NCI-H1436 (cell line): ENCODE measurements around the gene NUCKS1.

Experiments used
- DNase-seq: peaks from one replicate; lab custom pipeline; 2025; lab: John Stamatoyannopoulos, UW

The NUCKS1 gene

DNA sequence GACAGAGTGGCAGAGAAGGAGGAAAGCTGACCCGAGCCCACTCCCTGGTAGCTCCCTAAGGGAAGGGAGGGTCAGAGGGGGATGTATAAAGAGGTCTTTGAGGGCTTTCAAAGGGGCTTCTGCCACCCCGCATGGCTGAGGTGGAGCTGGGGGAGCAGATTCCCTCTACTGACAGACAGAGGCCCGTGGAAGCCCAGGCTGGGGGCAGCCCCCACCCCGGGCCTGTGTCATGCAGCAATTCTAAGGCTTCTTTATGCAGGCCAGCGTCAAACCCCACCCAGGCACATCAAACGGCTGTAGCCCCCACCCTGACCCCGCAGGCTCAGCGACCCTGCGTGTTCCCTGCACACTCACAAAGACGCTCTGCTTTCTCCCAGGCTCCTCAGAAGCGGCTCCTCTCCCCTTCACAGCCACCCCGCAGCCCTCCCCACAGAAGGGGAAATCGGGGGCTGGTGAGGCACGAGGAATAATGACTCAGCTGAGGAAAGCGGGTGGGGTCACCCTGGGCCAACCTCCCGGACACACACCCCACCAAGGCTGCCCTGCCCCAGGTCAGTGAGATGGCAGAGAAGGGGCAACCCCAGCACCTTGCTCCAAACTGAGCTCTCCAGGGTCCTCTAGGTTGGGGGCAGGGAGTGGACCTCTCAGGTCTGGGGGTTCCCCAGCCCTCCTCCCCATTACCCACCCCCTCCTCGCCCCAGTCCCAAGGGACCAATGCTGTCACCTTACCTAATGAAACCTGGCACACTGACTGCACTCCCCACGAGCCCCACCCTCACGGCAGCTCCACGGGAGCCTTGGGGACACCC is 80.4 kb downstream of the NUCKS1 start:
- DNase-seq = no peak

DNA sequence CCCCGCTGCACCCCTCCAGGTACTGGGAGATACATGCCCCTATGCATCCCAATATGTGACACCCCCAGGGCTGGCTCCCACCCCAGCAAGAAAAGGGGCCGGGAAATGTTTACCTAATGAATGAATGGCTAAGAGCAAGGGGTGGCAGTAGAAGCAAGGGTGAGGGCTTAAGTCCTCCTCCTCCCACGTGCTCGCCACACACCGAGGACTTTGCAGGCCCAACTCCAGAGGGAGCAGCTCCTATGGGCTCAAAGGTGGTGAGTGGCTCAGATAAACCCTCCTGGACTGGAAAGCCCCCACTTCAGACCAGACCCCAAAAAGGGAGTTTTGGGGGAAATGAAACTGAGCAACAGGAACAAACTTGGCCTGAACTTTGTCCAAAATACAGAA is 81.0 kb downstream of the NUCKS1 start:
- DNase-seq = no peak

DNA sequence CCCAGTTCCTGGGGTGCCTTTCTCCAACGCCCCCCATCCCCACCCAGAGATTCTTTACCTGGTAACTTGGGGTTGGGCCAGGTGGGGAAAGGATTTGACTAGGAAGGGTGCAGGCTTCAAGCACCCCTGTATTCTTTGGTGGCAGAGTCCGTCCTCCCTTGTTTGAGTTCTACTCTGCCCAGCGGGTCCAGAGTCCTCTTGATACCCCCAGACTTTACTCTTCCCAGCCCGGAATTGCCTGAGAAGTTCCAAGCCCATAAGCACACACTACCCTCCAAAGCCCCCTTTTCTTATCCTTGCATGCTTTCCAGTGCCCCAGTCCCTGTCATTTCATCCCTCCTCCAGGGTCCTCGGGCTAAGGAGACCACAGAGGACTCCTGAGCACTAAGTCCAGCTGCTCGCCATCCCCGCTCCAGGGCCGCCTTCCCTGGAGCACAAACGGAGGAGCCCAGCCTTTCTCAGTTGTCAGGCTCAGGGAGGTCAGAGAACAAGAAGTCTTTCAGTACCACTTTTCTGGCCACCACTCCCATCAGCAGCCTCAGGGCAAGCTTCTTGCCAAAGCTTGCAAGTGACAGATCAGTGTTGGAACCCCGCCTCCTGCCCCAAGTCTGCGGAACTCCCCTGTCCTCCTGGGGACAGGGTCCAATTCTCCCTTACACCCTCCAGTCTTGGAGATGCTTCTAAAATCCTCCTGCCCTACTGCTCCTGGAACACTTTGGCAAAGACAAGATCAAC is 81.9 kb downstream of the NUCKS1 start:
- DNase-seq = no peak

DNA sequence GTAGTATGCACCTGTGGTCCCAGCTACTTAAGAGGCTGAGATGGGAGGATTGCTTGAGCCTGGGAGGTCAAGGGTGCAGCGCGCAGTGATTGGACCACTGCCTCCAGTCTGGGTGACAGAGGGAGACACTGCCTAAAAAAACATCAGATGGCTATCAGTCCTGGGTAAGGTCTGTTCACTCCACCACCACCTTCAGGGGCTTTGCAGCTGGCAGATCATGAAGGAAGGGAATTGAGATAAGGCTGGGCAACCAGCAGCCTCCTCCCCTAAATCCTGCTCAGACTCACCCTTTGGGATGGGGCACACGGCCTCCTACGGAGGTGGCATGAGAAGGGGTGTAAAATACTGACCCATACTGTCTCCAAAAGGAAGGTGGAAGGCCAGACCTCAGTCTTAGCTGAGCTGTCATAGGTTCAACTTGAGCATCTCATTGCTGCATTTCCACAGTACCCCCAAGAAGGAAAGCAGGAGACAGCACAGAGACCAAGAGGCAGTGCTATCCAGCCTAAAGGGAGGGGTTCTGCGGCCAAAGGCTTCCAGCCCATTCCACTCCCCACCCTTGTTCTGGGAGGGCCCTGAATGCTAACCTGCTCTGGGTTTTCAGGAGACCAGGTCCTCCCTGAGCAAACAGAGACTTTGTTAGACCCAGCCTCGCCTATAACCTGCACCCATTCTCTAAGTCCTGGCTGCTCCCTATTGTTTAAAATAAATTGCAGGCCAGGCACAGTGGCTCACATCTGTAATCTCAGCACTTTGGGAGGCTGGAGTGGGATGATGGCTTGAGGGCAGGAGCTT is 83.4 kb downstream of the NUCKS1 start:
- DNase-seq = no peak

DNA sequence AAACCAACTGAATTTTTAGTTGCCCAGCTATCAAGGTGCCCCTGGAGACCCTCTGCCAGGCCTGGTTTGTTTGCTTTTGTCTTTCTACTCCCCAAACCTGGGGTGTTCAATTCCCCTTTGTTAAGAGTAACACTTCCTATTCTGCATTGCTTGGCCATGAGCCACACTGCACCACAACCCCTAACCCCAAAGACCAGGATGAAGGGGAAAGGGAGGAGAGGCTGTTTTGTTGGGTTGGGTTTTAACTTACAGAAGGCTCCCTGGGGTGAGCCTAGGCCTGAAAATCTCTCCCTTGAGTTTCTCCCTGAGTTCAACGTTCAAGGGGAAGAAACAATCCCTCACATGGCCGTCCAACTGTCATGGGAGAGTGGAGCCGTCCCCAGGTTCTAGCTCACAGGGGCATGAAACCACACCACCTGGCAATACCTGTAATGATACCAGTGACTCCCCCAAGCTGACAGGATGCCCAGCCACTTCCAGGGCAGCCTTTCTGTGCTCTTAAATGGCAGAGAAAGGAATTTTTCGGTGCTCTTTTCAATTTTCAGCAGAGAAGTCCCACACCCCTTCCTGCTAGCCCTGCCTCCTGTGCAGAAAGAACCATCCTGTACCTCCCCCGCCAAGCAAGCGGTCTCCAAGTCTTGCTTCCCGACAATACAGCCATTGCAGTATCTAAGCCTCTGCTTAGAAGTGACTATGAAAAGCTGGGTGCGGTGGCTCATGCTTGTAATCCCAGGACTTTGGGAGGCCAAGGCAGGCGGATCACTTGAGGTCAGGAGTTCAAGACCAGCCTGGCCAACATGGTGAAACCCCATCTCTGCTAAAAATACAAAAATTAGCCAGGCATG is 84.6 kb downstream of the NUCKS1 start:
- no peak for DNase-seq

DNA sequence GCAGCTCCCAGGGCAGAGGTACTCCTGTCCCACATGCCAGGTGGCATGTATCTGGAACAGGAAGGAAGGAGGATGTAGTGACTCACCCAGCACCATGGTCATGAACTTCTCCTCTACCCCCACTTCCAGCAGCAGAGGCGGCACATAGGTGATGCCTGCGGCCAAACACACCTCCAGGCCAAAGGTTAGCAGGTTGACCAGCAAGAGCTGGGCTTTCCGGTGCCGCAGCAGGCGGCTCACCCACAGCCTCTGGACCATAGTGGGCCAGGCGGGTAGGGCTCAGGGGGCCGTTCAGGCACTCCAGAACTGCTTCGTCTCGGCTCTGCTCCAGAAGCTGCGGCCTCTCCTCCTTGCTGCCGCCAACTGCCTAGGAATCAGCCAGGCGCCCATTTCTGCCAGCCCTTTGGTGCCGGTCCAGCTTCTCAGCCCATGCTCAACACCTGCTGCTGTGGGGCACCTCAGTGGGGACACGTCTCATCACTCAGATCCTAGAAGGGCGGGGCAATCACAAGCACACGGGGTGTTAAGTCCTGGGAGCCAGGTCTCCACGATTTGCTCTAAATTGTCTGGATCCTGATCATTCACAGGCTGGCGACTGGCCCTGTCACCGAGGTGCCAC is 85.5 kb downstream of the NUCKS1 start:
- no peak for DNase-seq

DNA sequence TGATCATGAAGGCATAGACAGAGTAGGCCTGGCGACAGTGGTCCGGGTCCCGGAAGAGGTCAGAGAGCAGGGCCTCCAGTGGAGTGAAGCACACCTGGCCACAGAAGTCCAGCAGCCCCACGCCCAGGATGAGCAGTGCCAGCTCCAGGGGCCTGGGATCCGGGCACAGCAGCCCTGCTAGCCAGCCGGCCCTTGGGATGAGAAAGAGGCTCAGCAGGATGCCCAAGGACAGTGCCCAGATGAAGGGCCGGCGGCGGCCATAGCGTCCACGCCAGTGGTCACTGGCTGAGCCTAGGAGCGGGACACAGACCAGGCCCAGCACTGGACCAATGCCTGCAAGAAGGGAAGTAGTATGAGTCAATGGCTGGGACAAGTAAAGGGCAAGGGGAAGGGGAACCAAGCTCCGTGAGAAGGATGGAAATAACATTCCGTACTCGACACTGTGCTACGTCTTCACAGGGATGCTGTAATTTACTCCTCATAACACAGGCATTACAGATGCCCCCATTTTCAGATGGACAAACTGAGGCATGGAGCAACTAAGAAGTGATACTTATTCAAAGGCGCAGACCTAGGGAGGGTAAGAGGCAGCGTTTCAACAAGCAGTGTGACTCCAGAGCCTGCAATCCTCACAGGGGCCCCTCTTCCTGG is 86.6 kb downstream of the NUCKS1 start:
- no peak for DNase-seq
